ENCODE results near the gene PLEK.
"Not testable (repeated sequence)": the region's sequence is repeated elsewhere in the genome, so short reads cannot be mapped to it uniquely, and the experiment has no call there.

DNA sequence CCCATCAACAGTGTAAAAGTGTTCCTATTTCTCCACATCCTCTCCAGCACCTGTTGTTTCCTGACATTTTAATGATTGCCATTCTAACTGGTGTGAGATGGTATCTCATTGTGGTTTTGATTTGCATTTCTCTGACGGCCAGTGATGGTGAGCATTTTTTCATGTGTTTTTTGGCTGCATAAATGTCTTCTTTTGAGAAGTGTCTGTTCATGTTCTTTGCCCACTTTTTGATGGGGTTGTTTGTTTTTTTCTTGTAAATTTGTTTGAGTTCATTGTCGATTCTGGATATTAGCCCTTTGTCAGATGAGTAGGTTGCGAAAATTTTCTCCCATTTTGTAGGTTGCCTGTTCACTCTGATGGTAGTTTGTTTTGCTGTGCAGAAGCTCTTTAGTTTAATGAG is 81.3 kb downstream of the PLEK start:
- not testable (repeated sequence) for TF ChIP-seq FOXP1 (IDR thresholded peaks at IDR 0.05); FOXP1 (CRISPR knock-in tag; IDR thresholded peaks at IDR 0.05); EP300 (IDR thresholded peaks at IDR 0.05; ENCODE audit: low read depth in 2 of 2, low read length in 2 of 2); EP300 (CRISPR knock-in tag; IDR thresholded peaks at IDR 0.05; ENCODE audit: borderline replicate concordance); ZNF24 (IDR thresholded peaks at IDR 0.05)
- TF ChIP-seq, protein P1, sequence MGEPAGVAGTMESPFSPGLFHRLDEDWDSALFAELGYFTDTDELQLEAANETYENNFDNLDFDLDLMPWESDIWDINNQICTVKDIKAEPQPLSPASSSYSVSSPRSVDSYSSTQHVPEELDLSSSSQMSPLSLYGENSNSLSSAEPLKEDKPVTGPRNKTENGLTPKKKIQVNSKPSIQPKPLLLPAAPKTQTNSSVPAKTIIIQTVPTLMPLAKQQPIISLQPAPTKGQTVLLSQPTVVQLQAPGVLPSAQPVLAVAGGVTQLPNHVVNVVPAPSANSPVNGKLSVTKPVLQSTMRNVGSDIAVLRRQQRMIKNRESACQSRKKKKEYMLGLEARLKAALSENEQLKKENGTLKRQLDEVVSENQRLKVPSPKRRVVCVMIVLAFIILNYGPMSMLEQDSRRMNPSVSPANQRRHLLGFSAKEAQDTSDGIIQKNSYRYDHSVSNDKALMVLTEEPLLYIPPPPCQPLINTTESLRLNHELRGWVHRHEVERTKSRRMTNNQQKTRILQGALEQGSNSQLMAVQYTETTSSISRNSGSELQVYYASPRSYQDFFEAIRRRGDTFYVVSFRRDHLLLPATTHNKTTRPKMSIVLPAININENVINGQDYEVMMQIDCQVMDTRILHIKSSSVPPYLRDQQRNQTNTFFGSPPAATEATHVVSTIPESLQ (CRISPR knock-in tag; conservative IDR thresholded peaks at IDR 0.05): not testable (repeated sequence)
- TF ChIP-seq, protein P2, sequence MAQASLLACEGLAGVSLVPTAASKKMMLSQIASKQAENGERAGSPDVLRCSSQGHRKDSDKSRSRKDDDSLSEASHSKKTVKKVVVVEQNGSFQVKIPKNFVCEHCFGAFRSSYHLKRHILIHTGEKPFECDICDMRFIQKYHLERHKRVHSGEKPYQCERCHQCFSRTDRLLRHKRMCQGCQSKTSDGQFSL (CRISPR knock-in tag; IDR thresholded peaks at IDR 0.05): not testable (repeated sequence)

Data from HepG2 (cell line).